ENCODE data around the gene SULF2. TPM values are rescaled to one million over a fixed set of nuclear protein-coding genes. Genes with fewer than 3 reads are reported as not detected.

The SULF2 gene
- total and polyA plus RNA-seq, 2 of the 13 experiments (the other 11 are each of a cell fraction or from before 2014, with no cell fraction given): 7.2 to 50.9 TPM

DNA sequence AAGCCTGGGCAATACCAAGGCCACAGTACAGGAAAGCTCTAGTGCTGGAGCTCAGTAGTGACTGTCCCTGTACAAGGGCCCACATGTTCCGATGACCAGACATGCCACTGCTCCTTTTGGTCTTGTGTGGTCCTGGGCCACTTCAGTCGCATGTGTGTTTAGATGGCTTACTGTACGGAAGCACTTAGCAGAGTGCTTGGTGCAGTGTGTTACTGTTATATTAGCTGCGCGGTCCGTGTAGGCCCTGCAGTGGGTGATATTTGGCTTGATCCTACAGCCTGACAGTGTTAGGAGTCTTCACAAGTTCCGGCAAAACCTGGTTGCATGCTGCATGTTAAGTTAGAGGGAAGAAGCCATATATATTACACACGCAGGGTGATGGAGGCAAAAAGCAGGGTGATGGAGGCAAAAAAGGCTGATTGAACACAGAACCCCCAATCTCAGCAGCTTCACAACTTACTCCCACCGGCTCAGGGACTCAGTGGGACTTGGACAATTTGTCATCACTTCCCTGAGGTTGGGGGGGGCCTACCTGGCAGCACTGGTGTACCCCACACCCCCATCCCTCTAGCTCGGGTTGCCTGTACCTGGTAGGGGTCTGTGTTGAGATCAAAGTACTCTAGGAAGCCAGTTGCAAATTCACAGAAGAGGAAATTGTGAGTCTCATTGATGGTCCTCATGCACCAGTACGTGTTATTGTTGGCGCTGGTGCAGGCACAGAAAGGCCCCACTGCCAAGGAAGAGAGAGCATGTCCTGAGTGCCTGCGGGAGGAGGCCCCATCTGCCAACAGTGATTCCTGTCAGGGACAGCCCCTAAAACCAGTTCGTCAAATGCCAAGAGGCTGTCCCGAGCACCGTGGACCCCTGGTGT lies 122.6 kb downstream of the SULF2 start:
- peaks cover 4 to 27% of the 10 kb centered on the region in 2 experiments; a peak in 3 of 5 replicates for H3K36me3 ChIP-seq (replicated peaks in 1 of 2; ENCODE audit: control insufficient read depth in 1 of 2, insufficient read depth in 2 of 2, low read length in 2 of 2)
- ChIA-PET CTCF (ENCODE audit: low intra/inter-chr PET ratio, low total read pairs) (interaction anchor here (0.6 to 2.3 kb wide), 3 partner anchors 15 to 958 kb away, joined by 3 to 24 read pairs (median 4); no protein-coding TSS in a partner anchor), POLR2A (no interaction called here)
- no peaks in the 10 kb centered on the region for H3K79me2 ChIP-seq (ENCODE audit: insufficient read depth, low read length)
- H3K4me3 ChIP-seq (replicated peaks in 1 of 3; ENCODE audit: insufficient read depth in 1 of 3, low read depth in 2 of 3, low read length in 3 of 3): no peak overlapping the region
- intact Hi-C loops (cut with micrococcal nuclease; ENCODE audit: unreplicated experiment) (loop anchor here (1.0 kb wide), 1 partner anchor 959 kb away; no protein-coding TSS in a partner anchor), in situ Hi-C loops (cut with HindIII; ENCODE audit: extremely low pct_ligation_motif_present, low pct_unique_long_range_greater_than_20kb) (no loop called here)
- H4K20me1 ChIP-seq (ENCODE audit: insufficient read depth, low read length): no peaks in the 10 kb centered on the region
- H3K4me1 ChIP-seq (ENCODE audit: insufficient read depth, low read length): peaks cover 39% of the 10 kb centered on the region
- DNase-seq (ENCODE audit: low spot score) (no peak), ATAC-seq (no peak), FAIRE-seq (no peak)
- H3K4me2 ChIP-seq (ENCODE audit: low read depth, low read length): no peak overlapping the region
- no peaks in the 10 kb centered on the region for H3K9me3 ChIP-seq (ENCODE audit: low read length)
- no peaks in the 10 kb centered on the region for H3K27me3 ChIP-seq (ENCODE audit: control insufficient read depth in 1 of 2, insufficient read depth in 2 of 2, low read length in 2 of 2)
- H2AFZ ChIP-seq (ENCODE audit: low read length): no peak overlapping the region
- BruUV-seq (replicated peaks): no TSS peak
- H3K9ac ChIP-seq (ENCODE audit: insufficient read depth, low read depth, low read length): no peak overlapping the region
- 95% methylated on average over 15 of the region's 16 CpGs for WGBS (ENCODE audit: low lambda C conversion rate)
- no peak overlapping the region for H3K27ac ChIP-seq (ENCODE audit: extremely low read length, insufficient read depth, low read length)
- TF ChIP-seq, protein P1, sequence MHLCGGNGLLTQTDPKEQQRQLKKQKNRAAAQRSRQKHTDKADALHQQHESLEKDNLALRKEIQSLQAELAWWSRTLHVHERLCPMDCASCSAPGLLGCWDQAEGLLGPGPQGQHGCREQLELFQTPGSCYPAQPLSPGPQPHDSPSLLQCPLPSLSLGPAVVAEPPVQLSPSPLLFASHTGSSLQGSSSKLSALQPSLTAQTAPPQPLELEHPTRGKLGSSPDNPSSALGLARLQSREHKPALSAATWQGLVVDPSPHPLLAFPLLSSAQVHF (CRISPR knock-in tag; IDR thresholded peaks at IDR 0.05): 0 out of 2 replicates have a peak, but pooled peaks have one; percentile 47
- TF ChIP-seq, protein P2, sequence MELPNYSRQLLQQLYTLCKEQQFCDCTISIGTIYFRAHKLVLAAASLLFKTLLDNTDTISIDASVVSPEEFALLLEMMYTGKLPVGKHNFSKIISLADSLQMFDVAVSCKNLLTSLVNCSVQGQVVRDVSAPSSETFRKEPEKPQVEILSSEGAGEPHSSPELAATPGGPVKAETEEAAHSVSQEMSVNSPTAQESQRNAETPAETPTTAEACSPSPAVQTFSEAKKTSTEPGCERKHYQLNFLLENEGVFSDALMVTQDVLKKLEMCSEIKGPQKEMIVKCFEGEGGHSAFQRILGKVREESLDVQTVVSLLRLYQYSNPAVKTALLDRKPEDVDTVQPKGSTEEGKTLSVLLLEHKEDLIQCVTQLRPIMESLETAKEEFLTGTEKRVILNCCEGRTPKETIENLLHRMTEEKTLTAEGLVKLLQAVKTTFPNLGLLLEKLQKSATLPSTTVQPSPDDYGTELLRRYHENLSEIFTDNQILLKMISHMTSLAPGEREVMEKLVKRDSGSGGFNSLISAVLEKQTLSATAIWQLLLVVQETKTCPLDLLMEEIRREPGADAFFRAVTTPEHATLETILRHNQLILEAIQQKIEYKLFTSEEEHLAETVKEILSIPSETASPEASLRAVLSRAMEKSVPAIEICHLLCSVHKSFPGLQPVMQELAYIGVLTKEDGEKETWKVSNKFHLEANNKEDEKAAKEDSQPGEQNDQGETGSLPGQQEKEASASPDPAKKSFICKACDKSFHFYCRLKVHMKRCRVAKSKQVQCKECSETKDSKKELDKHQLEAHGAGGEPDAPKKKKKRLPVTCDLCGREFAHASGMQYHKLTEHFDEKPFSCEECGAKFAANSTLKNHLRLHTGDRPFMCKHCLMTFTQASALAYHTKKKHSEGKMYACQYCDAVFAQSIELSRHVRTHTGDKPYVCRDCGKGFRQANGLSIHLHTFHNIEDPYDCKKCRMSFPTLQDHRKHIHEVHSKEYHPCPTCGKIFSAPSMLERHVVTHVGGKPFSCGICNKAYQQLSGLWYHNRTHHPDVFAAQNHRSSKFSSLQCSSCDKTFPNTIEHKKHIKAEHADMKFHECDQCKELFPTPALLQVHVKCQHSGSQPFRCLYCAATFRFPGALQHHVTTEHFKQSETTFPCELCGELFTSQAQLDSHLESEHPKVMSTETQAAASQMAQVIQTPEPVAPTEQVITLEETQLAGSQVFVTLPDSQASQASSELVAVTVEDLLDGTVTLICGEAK (IDR thresholded peaks at IDR 0.05): no peak
- TF ChIP-seq, protein P2 (CRISPR knock-in tag; IDR thresholded peaks at IDR 0.05): peak; percentile 33; the same call in 1 of the 2 replicates
- TF ChIP-seq, protein P3, sequence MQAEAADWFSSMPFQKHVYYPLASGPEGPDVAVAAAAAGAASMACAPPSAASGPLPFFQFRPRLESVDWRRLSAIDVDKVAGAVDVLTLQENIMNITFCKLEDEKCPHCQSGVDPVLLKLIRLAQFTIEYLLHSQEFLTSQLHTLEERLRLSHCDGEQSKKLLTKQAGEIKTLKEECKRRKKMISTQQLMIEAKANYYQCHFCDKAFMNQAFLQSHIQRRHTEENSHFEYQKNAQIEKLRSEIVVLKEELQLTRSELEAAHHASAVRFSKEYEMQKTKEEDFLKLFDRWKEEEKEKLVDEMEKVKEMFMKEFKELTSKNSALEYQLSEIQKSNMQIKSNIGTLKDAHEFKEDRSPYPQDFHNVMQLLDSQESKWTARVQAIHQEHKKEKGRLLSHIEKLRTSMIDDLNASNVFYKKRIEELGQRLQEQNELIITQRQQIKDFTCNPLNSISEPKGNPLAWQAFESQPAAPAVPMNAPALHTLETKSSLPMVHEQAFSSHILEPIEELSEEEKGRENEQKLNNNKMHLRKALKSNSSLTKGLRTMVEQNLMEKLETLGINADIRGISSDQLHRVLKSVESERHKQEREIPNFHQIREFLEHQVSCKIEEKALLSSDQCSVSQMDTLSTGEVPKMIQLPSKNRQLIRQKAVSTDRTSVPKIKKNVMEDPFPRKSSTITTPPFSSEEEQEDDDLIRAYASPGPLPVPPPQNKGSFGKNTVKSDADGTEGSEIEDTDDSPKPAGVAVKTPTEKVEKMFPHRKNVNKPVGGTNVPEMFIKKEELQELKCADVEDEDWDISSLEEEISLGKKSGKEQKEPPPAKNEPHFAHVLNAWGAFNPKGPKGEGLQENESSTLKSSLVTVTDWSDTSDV (CRISPR knock-in tag; IDR thresholded peaks at IDR 0.05): 0 out of 2 replicates have a peak, but pooled peaks have one; percentile 12
- TF ChIP-seq, protein P4, sequence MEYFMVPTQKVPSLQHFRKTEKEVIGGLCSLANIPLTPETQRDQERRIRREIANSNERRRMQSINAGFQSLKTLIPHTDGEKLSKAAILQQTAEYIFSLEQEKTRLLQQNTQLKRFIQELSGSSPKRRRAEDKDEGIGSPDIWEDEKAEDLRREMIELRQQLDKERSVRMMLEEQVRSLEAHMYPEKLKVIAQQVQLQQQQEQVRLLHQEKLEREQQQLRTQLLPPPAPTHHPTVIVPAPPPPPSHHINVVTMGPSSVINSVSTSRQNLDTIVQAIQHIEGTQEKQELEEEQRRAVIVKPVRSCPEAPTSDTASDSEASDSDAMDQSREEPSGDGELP (IDR thresholded peaks at IDR 0.05; ENCODE audit: borderline replicate concordance, low read depth): no peak
- TF ChIP-seq ZNF780A (CRISPR knock-in tag; IDR thresholded peaks at IDR 0.05): 0 out of 2 replicates have a peak, but pooled peaks have one; percentile 23
- TF ChIP-seq ZNF562 (CRISPR knock-in tag; IDR thresholded peaks at IDR 0.05; ENCODE audit: borderline replicate concordance): 0 out of 2 replicates have a peak, but pooled peaks have one; percentile 22
- 0 out of 2 replicates have a peak, but pooled peaks have one; percentile 0 for TF ChIP-seq MYC (CRISPR knock-in tag; IDR thresholded peaks at IDR 0.05; ENCODE audit: borderline replicate concordance)

Data from HepG2 (cell line).